Measurements from ENCODE around the gene SLC25A23. TPM values are rescaled to one million over a fixed set of nuclear protein-coding genes. Genes with fewer than 3 reads are reported as not detected.
A peak's percentile ranks its signal among the peaks of the same experiment; 100 is the strongest.

Gene SLC25A23
- total RNA-seq, 1 donor from 2014 or later, result 41.8 TPM

- H3K9ac ChIP-seq (ENCODE audit: low read length), result peak overlapping the region; percentile 6
- H3K27me3 ChIP-seq (ENCODE audit: insufficient read depth, low read length), result peaks cover 6% of the 10 kb centered on the region
- H3K27me3 Mint-ChIP-seq (ENCODE audit: low read depth, unreplicated experiment), result peaks cover 11% of the 10 kb centered on the region
- H4K20me1 ChIP-seq (ENCODE audit: insufficient read depth, low read length), result no peaks in the 10 kb centered on the region
- H3K4me3 ChIP-seq (ENCODE audit: insufficient read depth, low read depth, low read length), result peak overlapping the region; percentile 33
- no peak for TF ChIP-seq EZH2 (IDR thresholded peaks at IDR 0.05; ENCODE audit: insufficient read depth, low read length)
- TF ChIP-seq CTCF (IDR thresholded peaks at IDR 0.05; ENCODE audit: insufficient read depth, low read depth, low read length), result no peak
- H3K4me2 ChIP-seq (ENCODE audit: low read length), result peak overlapping the region; percentile 67
- no peaks in the 10 kb centered on the region for H3K4me1 Mint-ChIP-seq (ENCODE audit: low read depth, unreplicated experiment)
- no peaks in the 10 kb centered on the region for H3K79me2 ChIP-seq (ENCODE audit: insufficient read depth, low read length)
- H3K4me3 Mint-ChIP-seq (ENCODE audit: unreplicated experiment), result no peak overlapping the region
- H3K27ac ChIP-seq (ENCODE audit: low read depth, low read length), result no peak overlapping the region
- H3K9me3 Mint-ChIP-seq (ENCODE audit: unreplicated experiment), result no peaks in the 10 kb centered on the region
- no peaks in the 10 kb centered on the region for H3K36me3 ChIP-seq (ENCODE audit: insufficient read depth, low read length)
- H2AFZ ChIP-seq (ENCODE audit: low read depth, low read length), result peak overlapping the region; percentile 60
- no peak for DNase-seq (ENCODE audit: low read depth)
- no peaks in the 10 kb centered on the region for H3K36me3 Mint-ChIP-seq (ENCODE audit: low read depth, unreplicated experiment)
- no peak overlapping the region for H3K27ac Mint-ChIP-seq (ENCODE audit: unreplicated experiment)
- H3K9me3 ChIP-seq (ENCODE audit: insufficient read depth, low read depth, low read length), result no peaks in the 10 kb centered on the region
- no peak for FAIRE-seq
- H3K4me1 ChIP-seq (ENCODE audit: insufficient read depth, low read length), result no peaks in the 10 kb centered on the region
These were observed 17.4 kb upstream of the SLC25A23 start for GRCh38 chr19:6476896-6477431.

- Mint-ChIP-seq H3K27ac (ENCODE audit: unreplicated experiment) (peak overlapping the region; percentile 34), H3K36me3 (ENCODE audit: low read depth, unreplicated experiment) (no peaks in the 10 kb centered on the region), H3K27me3 (ENCODE audit: low read depth, unreplicated experiment) (peaks cover 11% of the 10 kb centered on the region), H3K9me3 (ENCODE audit: unreplicated experiment) (no peaks in the 10 kb centered on the region), H3K4me1 (ENCODE audit: low read depth, unreplicated experiment) (no peaks in the 10 kb centered on the region), H3K4me3 (ENCODE audit: unreplicated experiment) (peak overlapping the region; percentile 64)
- TF ChIP-seq EZH2 (IDR thresholded peaks at IDR 0.05; ENCODE audit: insufficient read depth, low read length) (no peak), CTCF (IDR thresholded peaks at IDR 0.05; ENCODE audit: insufficient read depth, low read depth, low read length) (no peak)
- H3K4me3 ChIP-seq (ENCODE audit: insufficient read depth, low read depth, low read length), result peak overlapping the region; percentile 33
- H2AFZ ChIP-seq (ENCODE audit: low read depth, low read length), result peak overlapping the region; percentile 60
- peaks cover 6% of the 10 kb centered on the region for H3K27me3 ChIP-seq (ENCODE audit: insufficient read depth, low read length)
- no peaks in the 10 kb centered on the region for H4K20me1 ChIP-seq (ENCODE audit: insufficient read depth, low read length)
- peak overlapping the region; percentile 67 for H3K4me2 ChIP-seq (ENCODE audit: low read length)
- H3K4me1 ChIP-seq (ENCODE audit: insufficient read depth, low read length), result no peaks in the 10 kb centered on the region
- DNase-seq (ENCODE audit: low read depth), result no peak
- no peaks in the 10 kb centered on the region for H3K36me3 ChIP-seq (ENCODE audit: insufficient read depth, low read length)
- H3K9ac ChIP-seq (ENCODE audit: low read length), result peak overlapping the region; percentile 6
- FAIRE-seq, result no peak
- no peaks in the 10 kb centered on the region for H3K79me2 ChIP-seq (ENCODE audit: insufficient read depth, low read length)
- H3K9me3 ChIP-seq (ENCODE audit: insufficient read depth, low read depth, low read length), result no peaks in the 10 kb centered on the region
- H3K27ac ChIP-seq (ENCODE audit: low read depth, low read length), result no peak overlapping the region
These were observed 16.7 kb upstream of the SLC25A23 start for GRCh38 chr19:6476155-6476895.

All from astrocyte (in vitro differentiated cells and primary cell).